ENCODE data around the gene MMP28. TPM values are rescaled to one million over a fixed set of nuclear protein-coding genes. Genes with fewer than 3 reads are reported as not detected.

The MMP28 gene
- total RNA-seq, 1 donor from 2014 or later, result 10.6 TPM

DNA sequence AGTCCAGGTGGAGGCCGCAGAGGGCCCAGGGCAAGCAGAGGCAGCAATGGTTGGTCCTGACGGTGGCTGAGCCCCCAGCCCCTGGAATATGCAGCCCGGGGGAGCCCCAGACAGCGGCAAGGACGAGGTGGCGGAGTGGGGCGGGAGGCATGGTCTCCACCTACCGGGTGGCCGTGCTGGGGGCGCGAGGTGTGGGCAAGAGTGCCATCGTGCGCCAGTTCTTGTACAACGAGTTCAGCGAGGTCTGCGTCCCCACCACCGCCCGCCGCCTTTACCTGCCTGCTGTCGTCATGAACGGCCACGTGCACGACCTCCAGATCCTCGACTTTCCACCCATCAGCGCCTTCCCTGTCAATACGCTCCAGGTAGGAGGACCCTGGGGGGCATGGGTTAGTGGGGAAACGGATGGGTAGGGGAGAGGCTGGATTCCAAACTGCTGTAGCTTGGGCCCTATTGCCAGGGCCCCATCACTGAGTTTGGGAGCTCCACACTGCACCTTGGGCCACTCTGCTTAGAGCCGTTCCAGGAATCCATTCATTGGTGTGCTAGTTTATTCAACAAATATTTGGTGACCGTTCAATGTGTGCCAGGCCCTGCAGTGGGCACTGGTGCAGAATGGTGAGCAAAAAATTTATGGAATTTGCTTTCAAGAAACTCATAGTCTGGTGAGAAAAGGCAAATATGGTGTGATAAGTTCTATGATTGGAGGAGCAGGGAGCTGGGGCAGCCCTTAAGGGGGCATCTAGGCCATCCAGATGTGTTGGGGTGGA is 60.2 kb downstream of the MMP28 start:
- TF ChIP-seq, protein P1, sequence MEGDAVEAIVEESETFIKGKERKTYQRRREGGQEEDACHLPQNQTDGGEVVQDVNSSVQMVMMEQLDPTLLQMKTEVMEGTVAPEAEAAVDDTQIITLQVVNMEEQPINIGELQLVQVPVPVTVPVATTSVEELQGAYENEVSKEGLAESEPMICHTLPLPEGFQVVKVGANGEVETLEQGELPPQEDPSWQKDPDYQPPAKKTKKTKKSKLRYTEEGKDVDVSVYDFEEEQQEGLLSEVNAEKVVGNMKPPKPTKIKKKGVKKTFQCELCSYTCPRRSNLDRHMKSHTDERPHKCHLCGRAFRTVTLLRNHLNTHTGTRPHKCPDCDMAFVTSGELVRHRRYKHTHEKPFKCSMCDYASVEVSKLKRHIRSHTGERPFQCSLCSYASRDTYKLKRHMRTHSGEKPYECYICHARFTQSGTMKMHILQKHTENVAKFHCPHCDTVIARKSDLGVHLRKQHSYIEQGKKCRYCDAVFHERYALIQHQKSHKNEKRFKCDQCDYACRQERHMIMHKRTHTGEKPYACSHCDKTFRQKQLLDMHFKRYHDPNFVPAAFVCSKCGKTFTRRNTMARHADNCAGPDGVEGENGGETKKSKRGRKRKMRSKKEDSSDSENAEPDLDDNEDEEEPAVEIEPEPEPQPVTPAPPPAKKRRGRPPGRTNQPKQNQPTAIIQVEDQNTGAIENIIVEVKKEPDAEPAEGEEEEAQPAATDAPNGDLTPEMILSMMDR (IDR thresholded peaks at IDR 0.05; ENCODE audit: unreplicated experiment), result no peak
- Mint-ChIP-seq H3K9me3 (ENCODE audit: unreplicated experiment) (no peaks in the 10 kb centered on the region), H3K36me3 (ENCODE audit: low read depth, unreplicated experiment) (peaks cover 4% of the 10 kb centered on the region), H3K4me3 (ENCODE audit: unreplicated experiment) (no peak overlapping the region), H3K27ac (ENCODE audit: unreplicated experiment) (no peak overlapping the region), H3K4me1 (ENCODE audit: unreplicated experiment) (peaks cover 9% of the 10 kb centered on the region), H3K27me3 (ENCODE audit: unreplicated experiment) (peaks cover 16% of the 10 kb centered on the region)
- no peak for DNase-seq (ENCODE audit: low spot score)

DNA sequence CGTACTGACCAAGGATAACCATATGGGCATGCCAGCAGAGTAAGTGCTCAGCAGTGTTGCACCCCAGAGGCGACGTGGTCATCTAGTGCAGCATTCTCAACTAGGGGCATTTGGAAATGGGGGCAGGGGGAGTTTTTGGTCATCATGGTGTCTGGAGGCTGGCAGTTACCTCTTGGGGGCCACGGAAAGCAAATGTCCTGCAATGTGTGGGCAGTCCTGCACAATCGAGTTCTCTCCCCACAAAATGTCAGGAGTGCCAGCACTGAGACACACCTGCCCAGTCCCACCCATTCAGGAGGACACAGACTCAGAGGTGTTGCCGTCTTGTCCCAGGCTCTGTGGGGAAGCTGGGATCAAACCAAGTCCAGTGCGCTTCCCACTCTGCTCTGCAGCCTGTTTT is 61.0 kb downstream of the MMP28 start:
- peaks cover 9% of the 10 kb centered on the region for H3K4me1 Mint-ChIP-seq (ENCODE audit: unreplicated experiment)
- TF ChIP-seq, protein P1 (IDR thresholded peaks at IDR 0.05; ENCODE audit: unreplicated experiment), result no peak
- no peak for DNase-seq (ENCODE audit: low spot score)
- peaks cover 12% of the 10 kb centered on the region for H3K27me3 Mint-ChIP-seq (ENCODE audit: unreplicated experiment)
- H3K27ac Mint-ChIP-seq (ENCODE audit: unreplicated experiment), result no peak overlapping the region
- H3K36me3 Mint-ChIP-seq (ENCODE audit: low read depth, unreplicated experiment), result peaks cover 4% of the 10 kb centered on the region
- H3K9me3 Mint-ChIP-seq (ENCODE audit: unreplicated experiment), result no peaks in the 10 kb centered on the region
- H3K4me3 Mint-ChIP-seq (ENCODE audit: unreplicated experiment), result no peak overlapping the region

DNA sequence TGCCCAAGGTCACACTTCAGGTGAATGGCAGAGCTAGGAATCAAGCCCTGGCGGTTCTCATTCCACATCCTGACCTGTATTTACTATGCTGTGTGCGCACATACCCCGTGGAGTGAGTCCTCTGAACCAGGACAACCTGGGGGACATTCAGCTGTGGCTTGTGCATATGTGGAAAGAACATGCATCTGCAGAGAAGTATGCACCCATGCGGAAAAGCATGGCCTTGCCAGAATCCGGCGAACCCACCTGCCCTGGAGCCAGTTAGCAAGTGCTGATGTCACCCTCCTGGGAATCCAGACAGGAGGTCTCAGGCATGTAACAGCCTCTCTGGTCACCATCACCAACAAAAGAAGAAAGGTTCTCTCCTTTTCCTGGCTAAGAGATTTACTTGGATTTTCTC is 62.1 kb downstream of the MMP28 start:
- Mint-ChIP-seq H3K4me1 (ENCODE audit: unreplicated experiment) (peaks cover 9% of the 10 kb centered on the region), H3K27ac (ENCODE audit: unreplicated experiment) (no peak overlapping the region), H3K9me3 (ENCODE audit: unreplicated experiment) (no peaks in the 10 kb centered on the region), H3K36me3 (ENCODE audit: low read depth, unreplicated experiment) (peaks cover 4% of the 10 kb centered on the region), H3K27me3 (ENCODE audit: unreplicated experiment) (peaks cover 12% of the 10 kb centered on the region), H3K4me3 (ENCODE audit: unreplicated experiment) (no peak overlapping the region)
- TF ChIP-seq, protein P1 (IDR thresholded peaks at IDR 0.05; ENCODE audit: unreplicated experiment), result no peak
- no peak for DNase-seq (ENCODE audit: low spot score)

DNA sequence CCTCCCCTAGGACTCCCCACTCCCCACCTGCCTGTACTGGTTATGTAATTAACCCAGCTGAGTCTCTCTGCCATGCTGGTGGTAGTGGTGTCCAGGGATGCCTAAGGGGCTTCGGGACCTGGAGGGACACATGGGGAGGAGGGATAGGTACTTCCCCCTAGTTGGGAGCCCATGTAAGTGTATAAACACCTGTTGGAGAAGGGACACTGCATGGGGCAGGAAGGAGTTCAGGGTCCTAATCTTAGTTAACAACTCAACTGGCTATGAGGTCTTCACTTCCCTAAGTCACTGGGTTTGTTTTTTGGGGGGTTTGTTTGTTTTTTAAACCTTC is 62.7 kb downstream of the MMP28 start:
- H3K4me3 Mint-ChIP-seq (ENCODE audit: unreplicated experiment), result peak overlapping the region; percentile 31
- TF ChIP-seq, protein P1 (IDR thresholded peaks at IDR 0.05; ENCODE audit: unreplicated experiment), result no peak

More for the DNA sequence above, 62.7 kb downstream of the MMP28 start:
- peaks cover 12% of the 10 kb centered on the region for H3K27me3 Mint-ChIP-seq (ENCODE audit: unreplicated experiment)
- H3K9me3 Mint-ChIP-seq (ENCODE audit: unreplicated experiment), result no peaks in the 10 kb centered on the region
- H3K4me1 Mint-ChIP-seq (ENCODE audit: unreplicated experiment), result peaks cover 9% of the 10 kb centered on the region
- peaks cover 6% of the 10 kb centered on the region for H3K36me3 Mint-ChIP-seq (ENCODE audit: low read depth, unreplicated experiment)
- no peak for DNase-seq (ENCODE audit: low spot score)
- H3K27ac Mint-ChIP-seq (ENCODE audit: unreplicated experiment), result no peak overlapping the region
